Testis (tissue), 2 donors: ENCODE measurements around the gene ISY1.

ENCODE experiments used
- CTCF ChIP-seq, 3 experiments: fragments of 450-650 bp in 2 of 3; fragments of 200-600 bp in 1 of 3; sonication (generic) in 1 of 3; IDR thresholded peaks; one replicate each; pipeline ENCODE4 v1.5.1; 2016 to 2019; ENCODE audit warnings: antibody characterized with exemption in 3 of 3, mild to moderate bottlenecking in 2 of 3, moderate library complexity in 1 of 3
- POLR2A ChIP-seq: fragments of 450-650 bp; IDR thresholded peaks from one replicate; pipeline ENCODE4 v1.6.1; 2017; ENCODE audit warnings: antibody characterized with exemption, mild to moderate bottlenecking, moderate library complexity

GRCh38 chr3:129095285-129095684, 65.6 kb downstream of the ISY1 start:
- no peak for TF ChIP-seq POLR2A
- no peak for TF ChIP-seq CTCF (IDR thresholded peaks at IDR 0.05)
